ENCODE measurements around the gene CFAP45. TPM values are rescaled to one million over a fixed set of nuclear protein-coding genes. Genes with fewer than 3 reads are reported as not detected.

Gene CFAP45
- total RNA-seq, 4 donors from 2014 or later: 0.17 to 0.32 TPM; not detected in 2

- no peak for DNase-seq (ENCODE audit: extremely low spot score)
- intact Hi-C loops (cut with DNase I): no loop called here
Measured at GRCh38 chr1:159942632-159943277, 42.8 kb upstream of the CFAP45 start.

DNA sequence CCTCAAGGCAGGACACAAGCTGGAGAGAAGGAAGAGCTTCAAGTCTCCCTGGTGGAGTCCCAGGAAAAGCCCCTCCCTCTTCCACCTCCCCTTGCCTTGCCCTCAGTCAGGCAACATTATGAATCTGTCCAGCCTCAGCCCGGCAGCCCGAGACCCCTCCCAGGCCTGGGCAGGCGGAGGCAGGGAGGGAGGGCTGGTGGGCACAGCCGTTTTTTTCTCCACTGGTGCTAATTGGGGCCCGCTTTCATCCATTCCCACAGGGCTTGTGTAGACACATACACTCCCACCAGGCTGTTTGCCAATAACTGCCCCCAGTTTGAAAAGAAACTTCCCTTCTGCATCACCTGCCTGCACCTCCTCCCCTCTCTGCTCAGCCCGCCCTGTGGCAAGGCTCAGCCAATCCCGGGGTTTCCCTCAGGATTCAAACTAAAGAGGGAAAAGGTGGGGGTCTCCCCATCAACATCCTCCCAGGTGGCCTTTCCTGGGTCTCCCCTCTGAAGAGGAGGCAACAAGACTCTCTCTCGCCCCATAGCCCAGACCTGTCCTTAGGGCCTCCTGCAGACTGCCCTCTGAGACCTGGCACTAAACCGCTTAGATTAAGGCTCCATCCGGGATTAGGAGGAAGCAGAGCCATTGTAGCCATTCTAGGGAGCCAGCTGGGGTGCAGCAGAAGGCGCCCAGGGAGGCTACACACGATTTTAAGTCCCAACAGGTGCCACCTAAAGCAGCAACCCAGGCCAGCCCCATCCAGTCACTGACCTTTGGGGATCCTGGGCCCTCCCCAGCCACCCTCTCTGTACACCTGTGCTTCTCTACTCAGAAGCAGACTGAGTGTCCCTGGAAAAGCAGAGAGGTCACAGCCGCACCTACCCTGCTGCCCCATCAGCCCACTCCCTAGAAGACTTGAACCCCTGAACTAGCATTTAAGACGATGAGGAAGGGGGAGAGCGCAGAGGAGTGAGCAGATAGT, 41.9 kb upstream of the CFAP45 start:
- TF ChIP-seq POLR2AphosphoS5 (IDR thresholded peaks at IDR 0.05) (no peak), POLR2A (IDR thresholded peaks at IDR 0.05; ENCODE audit: low read depth) (no peak), EP300 (IDR thresholded peaks at IDR 0.05) (no peak), CTCF (IDR thresholded peaks at IDR 0.05) (no peak)
- no peak for DNase-seq (ENCODE audit: extremely low spot score)

More at GRCh38 chr1:159942632-159943277, 42.8 kb upstream of the CFAP45 start:
- H3K9me3 ChIP-seq: no peaks in the 10 kb centered on the region
- WGBS: 85% methylated on average over 15 of the region's 15 CpGs
- H3K27ac ChIP-seq (replicated peaks in 1 of 4): no peak overlapping the region
- H3K4me1 ChIP-seq: peaks cover 15 to 16% (median 15%) of the 10 kb centered on the region in 4 donors
- no peaks in the 10 kb centered on the region for H3K36me3 ChIP-seq
- H3K4me3 ChIP-seq: no peak overlapping the region
- H3K27me3 ChIP-seq: peaks cover 0 to 40% (median 0%) of the 10 kb centered on the region in 4 donors
- TF ChIP-seq CTCF (IDR thresholded peaks at IDR 0.05) (no peak), POLR2AphosphoS5 (IDR thresholded peaks at IDR 0.05) (no peak), EP300 (IDR thresholded peaks at IDR 0.05) (no peak), POLR2A (IDR thresholded peaks at IDR 0.05; ENCODE audit: low read depth) (no peak)

GRCh38 chr1:159941141-159941540, 41.2 kb upstream of the CFAP45 start:
- Histone ChIP-seq H3K27ac (replicated peaks in 1 of 4) (no peak overlapping the region), H3K36me3 (no peaks in the 10 kb centered on the region), H3K4me1 (peaks cover 14 to 21% (median 21%) of the 10 kb centered on the region in 4 donors), H3K27me3 (peaks cover 0 to 51% (median 0%) of the 10 kb centered on the region in 4 donors), H3K9me3 (no peaks in the 10 kb centered on the region), H3K4me3 (no peak overlapping the region)
- no peak for TF ChIP-seq CTCF (IDR thresholded peaks at IDR 0.05)
- TF ChIP-seq POLR2AphosphoS5 (IDR thresholded peaks at IDR 0.05): no peak
- TF ChIP-seq POLR2A (IDR thresholded peaks at IDR 0.05; ENCODE audit: low read depth): no peak
- no peak for TF ChIP-seq EP300 (IDR thresholded peaks at IDR 0.05)
- WGBS: 86% methylated on average over 5 of the region's 5 CpGs
- no peak for DNase-seq (ENCODE audit: extremely low spot score)
- intact Hi-C loops (cut with DNase I): no loop called here

More for the DNA sequence above, 41.9 kb upstream of the CFAP45 start:
- intact Hi-C loops (cut with DNase I): no loop called here
- H3K27ac ChIP-seq (replicated peaks in 1 of 4): no peak overlapping the region
- no peaks in the 10 kb centered on the region for H3K36me3 ChIP-seq
- H3K9me3 ChIP-seq: no peaks in the 10 kb centered on the region
- H3K27me3 ChIP-seq: peaks cover 0 to 47% (median 0%) of the 10 kb centered on the region in 4 donors
- no peak overlapping the region for H3K4me3 ChIP-seq
- H3K4me1 ChIP-seq: peaks cover 15 to 16% (median 15%) of the 10 kb centered on the region in 4 donors
- 77% methylated on average over 15 of the region's 15 CpGs for WGBS

DNA sequence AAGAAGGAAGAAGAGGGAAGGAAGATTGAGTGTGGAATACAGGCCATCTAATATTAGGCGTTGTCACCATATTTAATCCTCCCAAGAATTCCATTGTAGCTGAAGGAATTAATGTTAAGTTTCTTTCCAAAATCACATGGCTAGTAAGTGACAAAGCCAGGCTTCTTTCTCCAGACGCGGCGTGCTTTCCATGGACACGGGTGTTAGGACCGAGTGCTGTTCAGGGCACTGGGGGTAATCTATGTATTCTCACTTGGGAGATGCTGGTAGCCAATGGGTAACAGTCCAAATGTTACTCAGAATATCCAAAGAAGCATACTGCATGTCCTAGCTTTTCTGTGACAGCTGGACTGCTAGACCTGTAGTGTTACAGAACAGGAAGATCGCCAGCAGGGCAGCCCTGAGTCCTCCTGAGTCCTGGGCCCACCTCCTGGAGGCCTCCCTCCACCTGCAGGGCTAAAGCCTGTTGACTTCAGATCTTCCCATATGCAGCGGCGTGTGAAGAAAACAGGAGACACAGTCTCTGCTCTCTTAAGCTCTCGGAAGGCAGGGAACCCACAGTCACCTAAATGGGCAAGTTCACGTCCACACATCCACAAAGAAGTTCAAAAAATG, 40.1 kb upstream of the CFAP45 start:
- H3K9me3 ChIP-seq: no peaks in the 10 kb centered on the region
- H3K27ac ChIP-seq (replicated peaks in 1 of 4): no peak overlapping the region
- 88% methylated on average over 10 of the region's 11 CpGs for WGBS
- intact Hi-C loops (cut with DNase I): no loop called here
- H3K4me3 ChIP-seq: no peak overlapping the region
- H3K36me3 ChIP-seq: no peaks in the 10 kb centered on the region
- peaks cover 4 to 13% (median 12%) of the 10 kb centered on the region in 4 donors for H3K4me1 ChIP-seq
- H3K27me3 ChIP-seq: peaks cover 0 to 57% (median 0%) of the 10 kb centered on the region in 4 donors
- DNase-seq (ENCODE audit: extremely low spot score): no peak
- no peak for TF ChIP-seq POLR2AphosphoS5 (IDR thresholded peaks at IDR 0.05)
- TF ChIP-seq EP300 (IDR thresholded peaks at IDR 0.05): no peak
- no peak for TF ChIP-seq POLR2A (IDR thresholded peaks at IDR 0.05; ENCODE audit: low read depth)
- TF ChIP-seq CTCF (IDR thresholded peaks at IDR 0.05): no peak
